Inferior parietal cortex (tissue), 1 donor: ENCODE measurements around the gene RHOU.
"Not testable (repeated sequence)": the region's sequence is repeated elsewhere in the genome, so short reads cannot be mapped to it uniquely, and the experiment has no call there.

Source experiments
- DNase-seq: peaks from one replicate; pipeline ENCODE4 v3.0.0-alpha.2; 2016; ENCODE audit errors: extremely low spot score

RHOU gene

DNA sequence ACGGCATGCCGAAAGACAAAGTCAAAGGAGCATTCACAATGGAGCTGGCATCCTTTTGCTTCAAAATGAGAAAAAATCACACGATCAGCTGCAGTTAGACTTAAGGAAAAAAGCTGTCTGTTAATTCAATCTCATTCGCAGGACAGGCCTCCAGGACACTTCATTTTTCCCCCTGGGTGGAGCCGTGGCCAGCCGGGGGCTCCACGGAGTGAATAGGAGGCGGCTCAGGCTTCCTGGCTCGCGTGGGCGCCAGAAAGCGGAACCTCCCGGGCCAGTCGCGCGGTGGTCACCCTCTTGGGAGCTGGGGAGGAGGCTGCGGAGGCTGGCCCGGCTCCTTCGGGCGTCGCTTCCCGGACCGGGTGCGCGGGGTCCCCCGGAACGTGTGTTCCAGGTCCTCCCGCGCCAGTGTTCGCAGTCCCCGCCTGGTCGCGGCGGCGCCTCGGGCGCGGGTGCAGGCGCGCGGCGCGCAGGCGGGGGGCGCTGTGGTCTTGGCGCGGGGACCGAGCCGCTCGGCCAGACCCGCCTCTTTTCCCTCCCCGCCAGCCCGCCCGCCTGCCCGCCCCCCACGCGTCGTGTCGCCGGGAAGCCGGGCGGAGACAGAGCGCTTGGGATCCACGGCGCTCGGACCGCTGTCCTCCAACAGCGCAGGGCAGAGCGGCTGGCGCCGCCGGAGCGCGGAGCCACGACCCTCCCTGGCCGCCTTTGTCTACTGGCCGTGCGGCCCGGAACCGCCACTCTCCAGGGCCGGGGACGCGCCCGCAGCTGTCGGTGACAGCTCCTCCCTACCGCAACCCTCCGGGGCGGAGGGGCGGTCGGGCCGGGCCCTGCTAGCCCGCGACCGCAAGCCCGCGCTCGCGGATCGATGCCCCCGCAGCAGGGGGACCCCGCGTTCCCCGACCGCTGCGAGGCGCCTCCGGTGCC is at the start of gene RHOU:
RHOU (plus strand) TSS at position 599 of the 921 bp plus-strand sequence; CDS start at position 863, 264 bp downstream.
- DNase-seq: peak; percentile 70

DNA sequence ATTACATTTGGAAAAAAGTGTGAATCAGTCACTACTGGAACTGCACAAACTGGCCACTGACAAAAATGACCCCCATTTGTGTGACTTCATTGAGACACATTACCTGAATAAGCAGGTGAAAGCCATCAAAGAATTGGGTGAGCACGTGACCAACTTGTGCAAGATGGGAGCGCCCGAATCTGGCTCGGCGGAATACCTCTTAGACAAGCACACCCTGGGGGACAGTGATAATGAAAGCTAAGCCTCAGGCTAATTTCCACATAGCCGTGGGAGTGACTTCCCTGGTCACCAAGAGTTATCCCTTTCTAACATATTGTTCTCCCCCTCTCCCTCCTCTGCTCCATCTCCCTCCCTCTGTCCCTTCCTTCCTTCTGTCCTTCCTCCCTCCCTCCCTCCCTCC is 47.7 kb upstream of the RHOU start:
- no peak for DNase-seq

DNA sequence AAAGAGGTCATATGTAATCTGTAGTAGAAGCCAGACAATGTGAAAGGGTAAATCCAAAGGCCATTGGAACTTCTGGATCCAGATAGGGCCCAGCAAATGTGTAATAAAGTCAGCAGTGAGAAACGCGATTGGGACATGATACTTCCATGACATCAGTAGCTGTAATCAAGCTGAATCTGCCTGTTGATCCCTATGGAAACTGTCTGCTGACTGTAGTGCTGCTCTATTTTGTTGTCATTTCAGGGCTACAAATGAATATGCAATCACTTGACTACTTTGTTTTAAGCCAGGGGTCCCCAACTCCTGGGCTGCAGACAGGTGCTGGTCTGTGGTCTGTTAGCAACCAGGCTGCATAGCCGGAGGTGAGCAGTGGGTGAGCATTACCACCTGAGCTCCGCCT is 46.0 kb upstream of the RHOU start:
- DNase-seq: no peak

DNA sequence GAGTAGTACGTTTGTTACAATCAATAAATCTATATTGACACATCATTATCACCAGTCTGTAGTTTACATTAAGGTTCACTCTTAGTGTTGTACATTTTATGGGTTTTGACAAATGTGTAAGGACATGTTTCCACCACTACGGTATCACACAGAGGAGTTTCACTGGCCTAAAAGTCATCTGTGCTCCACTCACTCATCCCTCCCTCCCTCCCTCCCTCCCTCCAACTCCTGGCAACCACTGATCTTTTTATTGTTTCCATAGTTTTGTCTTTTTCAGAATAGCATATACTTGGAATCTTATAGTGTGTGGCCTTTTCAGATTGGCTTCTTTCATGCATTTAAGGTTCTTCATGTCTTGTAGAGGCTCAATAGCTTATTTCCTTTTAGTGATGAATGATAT is 44.1 kb upstream of the RHOU start:
- DNase-seq: no peak

DNA sequence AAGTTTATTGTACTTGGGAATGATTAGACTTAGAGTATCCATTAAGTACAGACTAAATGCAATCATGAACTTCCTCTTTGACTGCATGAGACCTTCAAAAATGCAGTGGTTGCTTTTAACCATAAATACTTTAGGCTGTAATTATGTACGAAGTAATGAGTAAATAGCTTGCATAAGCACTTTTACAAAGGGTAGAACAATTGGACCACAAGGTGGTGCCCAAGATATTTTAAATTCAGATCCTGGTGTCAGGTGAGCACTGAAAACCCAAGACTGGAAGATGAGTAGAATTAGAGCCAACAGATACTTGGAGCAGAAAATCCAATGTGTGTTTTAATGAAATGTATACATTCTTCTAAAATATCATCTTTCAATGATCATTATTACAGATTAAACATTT is 43.4 kb upstream of the RHOU start:
- peak; percentile 57 for DNase-seq

DNA sequence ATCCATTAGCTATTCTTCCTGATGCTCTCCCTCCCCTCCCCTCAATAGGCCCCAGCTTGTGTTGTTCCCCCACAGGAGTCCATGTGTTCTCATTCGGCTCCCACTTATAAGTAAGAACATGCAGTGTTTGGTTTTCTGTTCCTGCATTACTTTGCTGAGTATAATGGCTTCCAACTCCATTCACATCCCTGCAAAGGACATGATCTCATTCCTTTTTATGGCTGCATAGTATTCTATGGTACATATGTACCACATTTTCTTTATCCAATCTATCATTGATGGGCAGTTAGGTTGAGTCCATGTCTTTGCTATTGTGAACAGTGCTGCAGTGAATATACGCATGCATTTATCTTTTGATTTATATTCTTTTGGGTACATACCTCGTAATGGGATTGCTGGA is 40.8 kb upstream of the RHOU start:
- DNase-seq: not testable (repeated sequence)

DNA sequence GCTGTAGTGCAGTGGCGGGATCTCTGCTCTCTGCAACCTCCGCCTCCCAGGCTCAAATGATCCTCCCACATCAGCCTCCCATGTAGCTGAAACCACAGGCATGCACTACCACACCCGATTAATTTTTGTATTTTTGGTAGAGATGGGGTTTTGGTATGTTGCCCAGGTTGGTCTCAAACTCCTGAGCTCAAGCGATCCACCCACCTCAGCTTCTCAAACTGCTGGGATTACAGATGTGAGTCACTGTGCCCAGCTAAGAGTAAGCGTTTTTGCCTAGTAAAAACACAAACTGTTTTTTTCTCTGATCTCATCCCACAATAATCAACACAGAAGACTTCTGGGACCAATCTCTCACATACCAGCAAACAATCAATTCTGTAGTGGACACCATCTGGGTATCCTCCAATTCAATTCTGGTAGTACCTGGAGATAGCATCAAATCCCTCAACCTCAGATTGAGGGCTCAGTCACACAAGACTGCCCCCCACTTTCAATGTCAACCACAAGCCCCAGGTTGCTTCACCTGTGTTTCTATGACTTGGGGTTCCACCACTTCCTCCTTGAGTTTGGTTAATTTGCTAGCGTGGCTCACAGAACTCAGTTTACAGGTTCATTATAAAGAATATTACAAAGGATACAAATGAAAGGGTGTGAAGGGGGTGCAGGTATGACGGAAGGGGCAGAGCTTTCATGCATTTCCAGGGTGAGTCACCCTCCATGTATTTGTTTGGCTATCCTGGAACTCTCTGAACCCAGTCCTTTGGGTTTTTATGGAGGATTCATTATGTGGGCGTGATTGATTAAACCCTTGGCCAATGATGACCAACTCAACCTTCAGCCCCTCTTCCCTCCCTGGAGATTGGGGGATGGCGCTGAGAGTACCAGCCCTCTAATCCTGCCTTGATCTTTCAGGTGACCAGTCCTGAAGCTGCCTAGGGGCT is 40.0 kb upstream of the RHOU start:
- no peak for DNase-seq

DNA sequence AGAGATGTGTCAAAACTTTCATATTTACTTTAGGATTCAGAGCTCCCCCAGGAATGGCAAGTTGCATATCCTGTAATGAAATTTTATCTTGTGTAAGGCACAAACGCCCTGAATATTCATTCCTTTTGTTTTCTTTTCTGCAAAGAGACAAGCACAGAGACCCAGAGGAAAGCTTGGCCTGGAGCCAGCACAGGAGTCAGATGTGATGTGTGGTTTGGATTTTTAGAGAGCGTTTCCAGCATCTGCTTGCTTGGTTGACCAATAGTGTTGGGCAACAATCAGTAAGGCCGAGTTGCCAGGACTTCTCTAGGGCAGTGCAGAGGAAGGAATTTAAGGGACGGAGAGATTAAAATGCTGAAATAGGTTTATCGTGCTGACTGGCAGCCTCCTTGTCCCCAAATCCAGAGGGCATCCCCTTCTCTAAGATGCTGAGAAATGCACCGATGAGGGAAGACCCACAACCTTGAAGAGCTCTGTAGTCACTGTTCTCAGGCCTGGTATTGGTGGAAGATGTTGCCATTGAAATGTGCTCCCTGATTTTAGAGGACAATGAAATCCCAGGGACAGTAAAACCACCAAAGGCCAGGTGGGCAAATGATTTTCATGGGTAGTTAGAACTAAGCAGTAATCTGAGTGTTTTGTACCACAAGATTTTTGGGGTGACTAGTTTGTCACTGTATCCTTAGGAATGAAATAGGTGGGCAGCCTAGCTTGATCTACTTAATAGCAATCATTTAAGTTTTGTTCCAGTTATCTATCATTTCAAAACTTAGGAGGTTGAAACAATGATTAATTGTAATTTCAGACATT is 37.9 kb upstream of the RHOU start:
- peak; percentile 34 for DNase-seq

DNA sequence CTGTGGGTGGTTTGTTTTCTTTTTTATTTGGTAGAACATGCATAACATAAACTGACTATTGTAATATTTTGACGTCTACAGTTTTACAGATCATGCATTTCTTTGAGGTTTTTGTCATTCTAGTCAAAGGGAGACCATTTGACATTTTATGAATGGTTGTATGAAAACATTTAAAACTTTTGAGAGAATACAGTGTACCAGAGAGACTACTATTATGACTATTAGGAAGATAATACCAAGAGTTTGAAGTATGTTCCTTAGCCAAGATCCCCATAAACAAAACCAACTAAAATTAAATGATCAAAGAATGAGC is 37.3 kb upstream of the RHOU start:
- no peak for DNase-seq

DNA sequence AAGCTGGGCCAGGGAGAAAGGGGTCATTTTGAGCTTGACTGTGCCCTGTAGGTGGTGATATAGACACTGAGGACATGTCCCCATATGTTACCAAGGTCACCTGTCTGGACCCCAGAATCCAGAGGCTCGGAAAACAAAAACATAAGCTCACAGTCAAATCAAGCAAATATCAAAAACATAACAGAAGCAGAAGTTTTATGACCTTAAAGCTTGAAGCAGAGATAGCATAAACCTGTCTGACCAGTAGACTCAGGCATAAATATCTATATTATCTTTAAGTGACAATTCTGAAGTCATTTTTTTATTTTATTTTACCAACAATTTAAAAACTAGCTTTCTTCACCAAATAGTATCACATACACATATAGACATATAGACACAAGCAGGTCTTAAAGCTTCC is 32.8 kb upstream of the RHOU start:
- DNase-seq: no peak

DNA sequence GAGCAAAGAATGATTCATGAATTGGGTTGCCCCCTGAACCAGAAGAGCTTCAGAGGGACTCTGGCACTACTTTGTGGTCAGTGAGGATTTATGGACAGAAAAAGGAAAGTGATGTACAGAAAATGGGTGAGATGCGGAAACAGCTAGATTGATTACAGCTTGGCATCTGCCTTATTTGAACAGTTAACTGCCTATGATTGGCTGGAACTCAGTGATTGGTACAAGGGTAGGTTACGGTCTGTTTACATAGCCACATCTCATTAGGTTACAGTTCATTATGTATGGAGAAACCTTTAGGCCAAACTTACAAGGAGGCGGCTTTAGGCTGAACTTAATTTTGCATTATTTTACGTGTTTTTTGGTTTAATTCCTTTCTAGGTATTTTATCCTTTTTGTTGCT is 29.0 kb upstream of the RHOU start:
- no peak for DNase-seq

DNA sequence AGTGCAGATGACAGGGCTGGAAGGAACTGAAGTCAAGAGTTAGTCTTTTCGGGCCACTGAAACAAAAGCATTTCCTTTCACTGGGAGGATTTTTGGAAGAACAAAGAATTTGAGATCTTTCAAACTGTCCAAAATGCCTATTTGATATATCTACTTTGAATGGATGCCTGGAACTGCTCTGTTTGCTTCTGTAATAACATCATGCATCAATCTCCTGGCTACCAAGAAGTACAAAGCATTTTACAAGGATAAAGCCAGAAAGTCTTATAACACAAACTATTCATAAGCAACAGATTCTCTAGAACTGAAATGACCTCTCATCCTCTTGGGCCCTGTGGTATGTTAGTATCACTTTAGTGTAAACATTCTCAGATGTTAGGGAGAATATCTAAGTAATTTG is 18.2 kb upstream of the RHOU start:
- no peak for DNase-seq

DNA sequence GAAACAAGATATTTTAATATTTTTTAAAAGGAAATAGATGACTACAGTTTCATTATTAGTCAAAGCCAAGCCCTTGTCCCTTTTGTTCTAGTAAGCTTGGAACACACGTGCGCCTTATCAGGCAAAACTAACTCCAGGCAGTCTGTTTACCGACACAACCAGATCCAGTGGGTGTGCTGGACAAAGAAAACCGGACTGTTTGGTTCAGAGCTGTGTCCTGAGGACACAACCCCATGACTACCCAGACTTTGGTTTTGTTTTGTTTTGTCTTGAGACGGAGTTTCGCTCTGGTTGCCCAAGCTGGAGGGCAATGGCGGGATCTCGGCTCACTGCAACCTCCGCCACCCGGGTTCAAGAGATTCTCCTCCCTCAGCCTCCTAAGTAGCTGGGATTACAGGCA is 13.9 kb upstream of the RHOU start:
- DNase-seq: no peak

DNA sequence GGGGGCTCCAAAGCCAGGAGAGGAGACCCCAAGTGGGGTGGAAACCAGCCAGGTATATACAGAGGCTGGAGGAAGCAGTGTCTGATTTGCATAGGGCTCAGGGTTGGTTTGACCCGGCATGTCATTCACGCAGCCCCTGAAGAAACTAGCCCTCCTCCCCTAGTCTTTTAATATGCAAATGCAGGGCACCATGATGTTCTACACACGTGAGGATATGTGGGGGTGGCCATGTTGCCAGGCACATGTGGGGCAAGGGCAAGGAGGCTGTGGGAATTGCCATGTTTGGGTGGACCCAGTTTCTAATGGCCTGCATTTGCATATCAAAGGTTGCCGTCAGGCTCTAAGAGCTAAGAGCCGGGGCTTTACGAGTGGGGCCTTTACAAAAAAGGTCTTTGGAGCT is 12.0 kb upstream of the RHOU start:
- DNase-seq: no peak

DNA sequence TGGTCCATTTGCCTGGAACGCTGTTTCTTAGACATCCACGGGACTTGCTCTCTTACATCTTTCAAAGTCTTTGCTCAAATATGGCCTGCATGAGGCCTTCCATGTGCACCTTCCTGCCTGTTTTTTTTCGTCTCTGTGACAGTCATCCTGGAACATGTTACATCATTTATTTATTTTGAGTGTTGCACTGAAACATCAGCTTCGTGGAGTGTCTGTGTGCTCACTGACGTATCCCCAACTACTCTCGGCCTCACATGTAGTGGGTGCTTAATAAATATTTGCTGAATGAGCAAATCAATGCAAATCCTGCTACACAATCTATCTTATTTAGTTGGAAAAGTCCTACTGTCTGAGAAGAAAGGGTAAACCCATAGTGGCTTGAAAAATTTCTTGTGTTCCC is 11.4 kb upstream of the RHOU start:
- DNase-seq: no peak

DNA sequence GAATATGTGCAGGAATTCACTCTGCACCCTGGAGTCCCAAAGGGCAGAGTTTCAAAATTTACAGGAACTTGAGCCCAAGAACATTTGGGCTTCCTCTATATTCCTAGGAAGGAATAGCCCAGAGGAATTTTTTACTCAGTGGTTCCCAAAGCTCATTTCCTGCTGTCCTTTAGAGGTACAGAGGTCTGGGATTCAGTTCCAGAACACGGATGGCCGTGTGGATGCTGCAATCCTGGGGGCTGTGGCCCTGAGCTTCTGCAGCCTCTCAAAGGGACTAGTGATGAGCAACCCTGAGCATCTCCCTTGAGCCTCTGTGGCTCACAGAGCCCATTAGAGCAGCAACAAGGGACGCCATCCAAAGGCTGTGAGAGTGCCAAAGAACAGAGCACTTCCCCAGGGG is 10.1 kb upstream of the RHOU start:
- no peak for DNase-seq

DNA sequence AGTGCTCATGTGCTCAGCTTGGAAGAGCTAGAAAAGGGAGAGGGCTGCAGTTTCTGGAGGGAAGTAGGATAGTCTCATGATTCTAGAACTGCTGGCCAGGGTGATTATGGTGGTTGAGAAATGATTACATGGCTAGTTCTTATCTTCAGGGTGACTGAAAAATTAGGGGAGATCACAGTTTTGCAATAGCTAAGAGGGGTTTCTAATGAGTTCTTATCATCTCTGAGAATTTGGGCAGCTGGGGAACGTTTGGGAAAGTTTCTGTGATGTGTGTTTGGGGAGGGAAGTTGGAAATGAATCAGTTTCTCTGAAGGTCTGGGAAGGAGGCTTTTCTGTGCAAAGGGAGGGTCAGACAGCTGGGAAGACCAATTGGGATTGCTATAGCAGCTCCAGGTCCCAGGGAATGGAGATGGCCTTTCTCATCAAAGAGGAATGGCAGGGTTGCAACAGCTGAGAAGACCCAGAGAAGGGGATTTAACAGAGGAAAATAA is 7.6 kb upstream of the RHOU start:
- DNase-seq: no peak

DNA sequence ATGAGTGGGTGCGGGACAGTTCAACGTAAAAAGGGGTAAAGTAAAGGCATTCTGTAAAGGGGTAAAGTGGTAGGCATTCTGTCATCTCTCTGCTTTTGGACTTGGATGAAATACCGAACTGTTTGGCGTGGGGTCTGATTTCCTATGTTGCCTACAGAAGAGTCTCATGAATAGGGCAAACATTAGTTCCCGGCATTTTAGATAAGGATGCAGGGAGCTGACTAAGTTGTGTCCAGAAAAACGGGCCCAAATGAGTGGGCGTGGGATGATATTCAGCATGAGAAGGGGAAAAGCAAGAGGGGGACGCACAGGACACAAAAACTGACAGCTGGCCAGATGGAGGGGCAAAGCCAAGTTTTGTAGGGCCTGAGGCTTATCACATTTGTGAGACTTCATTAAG is 2.9 kb upstream of the RHOU start:
- no peak for DNase-seq

DNA sequence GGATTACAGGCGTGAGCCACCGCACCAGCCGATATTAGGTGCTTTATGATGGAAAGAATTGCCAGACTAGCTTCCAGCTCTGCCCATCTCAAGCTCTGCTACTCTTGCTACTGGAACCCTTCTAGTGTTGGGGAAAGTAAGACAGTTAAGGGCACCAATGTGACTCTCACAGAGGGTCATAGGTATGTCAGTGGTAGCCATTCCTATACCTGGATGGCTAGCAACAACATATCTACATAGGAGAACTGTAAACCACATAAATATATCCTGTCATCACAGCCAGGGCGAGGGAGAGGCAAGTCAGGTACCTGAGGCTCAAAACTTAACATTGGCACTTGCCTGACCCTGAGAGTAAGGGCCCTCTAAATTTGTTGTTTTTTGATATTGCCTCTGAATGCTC is 1.7 kb upstream of the RHOU start:
- DNase-seq: no peak

DNA sequence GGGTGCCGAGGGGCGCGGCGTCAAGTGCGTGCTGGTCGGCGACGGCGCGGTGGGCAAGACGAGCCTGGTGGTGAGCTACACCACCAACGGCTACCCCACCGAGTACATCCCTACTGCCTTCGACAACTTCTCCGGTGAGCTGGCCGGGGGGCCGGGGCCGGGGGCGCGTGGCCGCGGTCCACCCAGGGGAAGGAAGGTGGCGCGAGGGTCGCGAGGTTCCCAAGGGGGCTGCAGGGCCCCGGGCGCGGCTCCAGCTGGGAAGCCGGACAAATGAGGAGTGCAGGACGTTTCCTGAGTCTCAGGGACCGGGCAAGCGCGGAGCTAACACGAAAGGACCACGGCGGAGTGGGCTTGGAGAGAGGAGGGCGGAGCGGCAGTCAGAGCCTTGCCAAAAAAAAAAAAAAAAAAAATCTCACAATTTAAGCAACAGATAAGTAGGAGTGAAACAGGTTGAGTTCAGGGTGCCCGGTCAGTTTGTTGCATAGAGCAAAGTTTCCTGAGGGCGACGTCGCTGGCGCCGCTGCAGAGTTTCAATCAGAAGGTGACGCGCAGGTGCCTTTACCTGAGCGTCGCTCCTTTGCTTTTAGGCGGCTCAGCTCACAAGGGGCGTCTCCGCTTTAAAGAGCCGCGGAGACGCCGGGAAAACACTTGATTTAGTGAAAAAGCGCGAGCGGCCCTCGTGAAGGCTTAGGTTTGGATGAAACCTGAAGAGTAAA is 750 bp downstream of the RHOU start:
- no peak for DNase-seq

DNA sequence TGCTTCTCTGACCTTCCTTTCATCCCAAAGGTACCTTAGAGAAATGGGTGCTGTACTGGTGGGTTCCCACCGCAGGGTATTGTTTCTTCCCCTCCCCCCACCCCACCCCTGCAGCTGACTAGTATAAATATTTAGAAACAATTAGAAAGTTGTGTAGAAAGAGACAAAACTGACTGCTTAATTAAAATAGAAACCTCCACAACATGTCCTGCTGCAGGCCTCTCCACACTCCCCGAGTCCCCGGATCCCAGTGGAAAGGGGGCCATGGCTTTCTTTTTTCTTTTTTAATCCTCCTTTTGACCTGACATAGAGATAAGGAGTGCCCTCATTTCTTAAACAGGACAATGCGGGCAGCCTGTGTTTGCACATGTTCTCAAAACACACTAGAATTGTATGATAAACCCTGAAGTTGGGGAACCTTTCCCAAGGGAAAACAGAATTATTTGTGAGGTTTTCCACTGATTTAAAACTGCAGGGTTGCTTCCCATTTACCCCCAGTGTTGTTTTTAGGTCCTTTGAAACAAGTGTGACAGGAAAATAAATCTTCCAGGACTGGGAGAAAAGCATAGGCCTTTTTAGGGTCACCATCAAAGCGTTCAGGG is 1.7 kb downstream of the RHOU start:
- DNase-seq: no peak
